Ovary (tissue), 9 donors: ENCODE data around the gene TADA2B. TPM values are rescaled to one million over a fixed set of nuclear protein-coding genes. Genes with fewer than 3 reads are reported as not detected.
"Not testable (repeated sequence)": the region's sequence is repeated elsewhere in the genome, so short reads cannot be mapped to it uniquely, and the experiment has no call there.

ENCODE experiments used
- DNase-seq, 5 donors: peaks; one replicate each; pipeline ENCODE4 v3.0.0-alpha.2; 2019 to 2020
- H3K27ac ChIP-seq, 2 donors: fragments of 200-600 bp; one replicate each; pipeline versions ENCODE4 v1.5.1 to v1.8.0; 2019 to 2022
- H3K27me3 ChIP-seq: fragments of 200-600 bp; one replicate; pipeline ENCODE4 v1.8.0; 2022
- H3K36me3 ChIP-seq: fragments of 200-600 bp; sonication (generic); one replicate; pipeline ENCODE4 v1.5.1; 2019
- H3K4me1 ChIP-seq: one replicate; pipeline ENCODE4 v1.8.1; 2013; ENCODE audit warnings: mild to moderate bottlenecking, moderate library complexity; ENCODE audit not compliant: insufficient read depth
- H3K4me3 ChIP-seq: fragments of 200-600 bp; sonication (generic); one replicate; pipeline ENCODE4 v1.5.1; 2017
- H3K9me3 ChIP-seq, 2 donors: fragments of 200-600 bp in 1 of 2; sonication (generic) in 1 of 2; one replicate each; pipeline versions ENCODE4 v1.5.1 to v1.8.1; 2013 to 2019; ENCODE audit warnings: mild to moderate bottlenecking in 1 of 2, moderate library complexity in 1 of 2
- EP300 ChIP-seq: sonication (generic); formaldehyde crosslinking; IDR thresholded peaks from one replicate; pipeline ENCODE4 v1.6.1; 2017; ENCODE audit warnings: antibody characterized with exemption
- POLR2A ChIP-seq: fragments of 450-650 bp; IDR thresholded peaks from one replicate; pipeline ENCODE4 v1.6.1; 2017; ENCODE audit warnings: antibody characterized with exemption, mild to moderate bottlenecking, moderate library complexity
- WGBS, 3 donors: extraction: QIAGEN DNeasy Blood & Tissue Kit in 1 of 3; methylation state at CpG; one replicate each; pipeline versions ENCODE4 v1.1.5 to v1.1.7; 2013 to 2017; 5-methylcytosine and 5-hydroxymethylcytosine counted together
- intact Hi-C, 4 donors: fragments of 100-400 bp; cut with DNase I; formaldehyde crosslinking; loops; one replicate each; pipeline versions ENCODE4 v1.11.0 to v1.15.1; 2022 to 2023
- polyA plus RNA-seq, 2 donors: library from polyadenylated mRNA; stranded (reverse); fragments of 200-250 nt in 1 of 2; fragments of 350-450 nt in 1 of 2; fragmentation: Illumina TruSeq in 1 of 2; extraction: RNeasy Lipid Tissue Mini Kit (QIAGEN cat#74804) in 1 of 2; gene quantifications; one replicate each; pipeline ENCODE4 v1.2.3, GENCODE V29; 2013 to 2014
- total RNA-seq, 7 donors: library from RNA; depleted of rRNA in 2 of 7; stranded (reverse); fragments of >200 nt in 2 of 7; fragmentation: NEBNext Ultra II Directional in 3 of 7; extraction: Animal tissue kit (Norgen Biotek cat#: 25700) in 3 of 7; gene quantifications; one replicate each; pipeline versions ENCODE4 v1.1.0 to v1.2.4, GENCODE V29; 2016 to 2023
- TF ChIP-seq, protein P1 (sequence below), 3 donors: fragments of 450-650 bp in 2 of 3; fragments of 200-600 bp in 1 of 3; IDR thresholded peaks; one replicate each; pipeline versions ENCODE4 v1.5.1 to v1.8.0; 2016 to 2022; ENCODE audit warnings: antibody characterized with exemption in 3 of 3, mild to moderate bottlenecking in 1 of 3
- donor health status: DM: no; HTN: no; CAD: no; lungs with moderate emphysema.
- donor health status: DM: no; HTN: no; CAD: no.
- donor health status: Bipolar disorder and iron deficiency.
- donor health status: DM: yes; HTN: yes; CAD: no.
- donor health status: DM: no; HTN: no; CAD: no.
- donor health status: DM: yes; HTN: yes; CAD: no.

The TADA2B gene
- total and polyA plus RNA-seq, 9 donors: 11.9 to 31.6 (median 26.8) TPM

DNA sequence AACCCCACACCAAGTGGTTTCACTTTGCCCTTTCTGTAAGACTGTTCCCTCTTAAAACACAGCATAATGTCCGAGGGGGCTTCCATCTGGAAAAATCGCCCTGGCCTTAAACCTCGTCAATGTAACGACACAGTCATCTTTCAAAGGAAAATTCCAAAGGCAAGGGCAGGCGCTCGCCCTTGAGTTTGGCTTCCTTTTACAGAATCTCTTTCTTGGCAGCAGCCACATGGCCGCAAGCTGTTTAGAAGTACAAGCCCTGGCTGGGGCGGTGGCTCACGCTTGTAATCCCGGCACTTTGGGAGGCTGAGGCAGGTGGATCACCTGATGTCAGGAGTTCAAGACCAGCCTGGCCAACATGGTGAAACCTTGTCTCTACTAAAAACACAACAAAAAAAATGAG is 51.7 kb downstream of the TADA2B start:
- peak; percentile 50 to 70 (median 59) for DNase-seq
- intact Hi-C loops: no loop called here
- peak overlapping the region in 1 of 2 donors; percentile 27 for H3K27ac ChIP-seq
- H3K27me3 ChIP-seq: no peaks in the 10 kb centered on the region
- H3K4me1 ChIP-seq: peaks cover 14% of the 10 kb centered on the region
- TF ChIP-seq EP300 (no peak), POLR2A (no peak)
- TF ChIP-seq, protein P1, sequence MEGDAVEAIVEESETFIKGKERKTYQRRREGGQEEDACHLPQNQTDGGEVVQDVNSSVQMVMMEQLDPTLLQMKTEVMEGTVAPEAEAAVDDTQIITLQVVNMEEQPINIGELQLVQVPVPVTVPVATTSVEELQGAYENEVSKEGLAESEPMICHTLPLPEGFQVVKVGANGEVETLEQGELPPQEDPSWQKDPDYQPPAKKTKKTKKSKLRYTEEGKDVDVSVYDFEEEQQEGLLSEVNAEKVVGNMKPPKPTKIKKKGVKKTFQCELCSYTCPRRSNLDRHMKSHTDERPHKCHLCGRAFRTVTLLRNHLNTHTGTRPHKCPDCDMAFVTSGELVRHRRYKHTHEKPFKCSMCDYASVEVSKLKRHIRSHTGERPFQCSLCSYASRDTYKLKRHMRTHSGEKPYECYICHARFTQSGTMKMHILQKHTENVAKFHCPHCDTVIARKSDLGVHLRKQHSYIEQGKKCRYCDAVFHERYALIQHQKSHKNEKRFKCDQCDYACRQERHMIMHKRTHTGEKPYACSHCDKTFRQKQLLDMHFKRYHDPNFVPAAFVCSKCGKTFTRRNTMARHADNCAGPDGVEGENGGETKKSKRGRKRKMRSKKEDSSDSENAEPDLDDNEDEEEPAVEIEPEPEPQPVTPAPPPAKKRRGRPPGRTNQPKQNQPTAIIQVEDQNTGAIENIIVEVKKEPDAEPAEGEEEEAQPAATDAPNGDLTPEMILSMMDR (IDR thresholded peaks at IDR 0.05): no peak
- no peak overlapping the region for H3K4me3 ChIP-seq
- H3K9me3 ChIP-seq: no peaks in the 10 kb centered on the region
- H3K36me3 ChIP-seq: no peaks in the 10 kb centered on the region
- WGBS, 3 donors: 14 to 63% (median 19%) methylated on average over 10 of the region's 10 CpGs

DNA sequence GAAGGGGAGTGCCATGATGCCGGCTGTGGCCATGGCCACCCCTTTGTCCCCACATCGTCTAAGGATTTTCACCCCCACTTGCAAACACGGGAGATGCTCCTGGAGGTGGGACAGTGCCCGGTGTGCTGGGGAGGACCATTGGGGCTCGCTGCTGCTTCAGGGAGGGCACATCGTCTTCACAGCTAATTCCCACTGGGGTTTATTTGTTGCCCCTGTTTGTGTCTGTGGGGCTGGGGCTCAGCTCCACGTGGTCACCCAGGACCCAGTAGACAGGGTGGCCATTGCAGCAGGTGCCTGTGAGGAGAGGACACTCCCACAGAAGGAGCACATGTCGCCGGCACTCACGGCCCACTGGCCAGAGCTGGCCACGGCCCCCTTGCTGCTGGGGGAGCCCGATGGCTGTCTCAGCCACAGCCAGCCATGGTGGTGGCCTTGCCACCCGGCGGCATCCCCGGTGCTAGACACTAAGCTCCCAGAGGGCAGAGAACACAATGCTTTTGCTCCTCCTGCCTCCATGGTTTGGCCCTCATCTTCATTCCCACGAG is 52.5 kb downstream of the TADA2B start:
- intact Hi-C loops: no loop called here
- WGBS, 3 donors: 81 to 91% (median 87%) methylated on average over 9 to 16 of the region's 16 CpGs
- Histone ChIP-seq H3K4me1 (peaks cover 12% of the 10 kb centered on the region), H3K4me3 (no peak overlapping the region), H3K27ac (peak overlapping the region in 1 of 2 donors; percentile 27), H3K9me3 (no peaks in the 10 kb centered on the region), H3K36me3 (no peaks in the 10 kb centered on the region), H3K27me3 (no peaks in the 10 kb centered on the region)
- peak in 1 of 5 donors; percentile 31 for DNase-seq
- no peak for TF ChIP-seq EP300
- TF ChIP-seq, protein P1 (IDR thresholded peaks at IDR 0.05): no peak
- no peak for TF ChIP-seq POLR2A

DNA sequence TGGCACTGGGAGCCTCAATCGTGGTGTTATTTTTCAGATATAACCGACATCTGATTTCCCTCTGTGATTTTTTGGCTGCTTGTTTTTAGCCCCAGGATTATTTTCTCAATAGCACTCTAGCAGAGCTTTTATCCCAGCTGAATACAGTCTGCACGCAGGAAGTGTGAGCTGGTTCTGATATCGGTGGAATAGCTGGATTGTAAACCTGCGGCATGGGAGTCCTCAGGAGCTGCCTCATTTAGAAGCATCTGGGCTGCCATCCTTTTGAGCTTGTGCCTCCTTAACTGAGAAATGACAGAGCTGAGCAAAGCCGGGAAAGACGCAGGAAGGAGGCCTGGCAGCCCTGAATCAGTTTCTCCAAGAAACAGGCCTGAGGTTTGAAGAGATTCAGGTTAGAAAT is 53.1 kb downstream of the TADA2B start:
- Histone ChIP-seq H3K4me3 (no peak overlapping the region), H3K27ac (no peak overlapping the region), H3K4me1 (peaks cover 8% of the 10 kb centered on the region), H3K36me3 (no peaks in the 10 kb centered on the region), H3K9me3 (no peaks in the 10 kb centered on the region), H3K27me3 (no peaks in the 10 kb centered on the region)
- 79 to 88% (median 84%) methylated on average over 7 of the region's 7 CpGs for WGBS, 3 donors
- TF ChIP-seq, protein P1 (IDR thresholded peaks at IDR 0.05): no peak
- no peak for TF ChIP-seq POLR2A
- TF ChIP-seq EP300: no peak
- peak in 1 of 5 donors; percentile 5 for DNase-seq
- intact Hi-C loops: no loop called here

GRCh38 chr4:7101692-7102515 is 58.7 kb downstream of the TADA2B start:
- Histone ChIP-seq H3K9me3 (no peaks in the 10 kb centered on the region), H3K36me3 (no peaks in the 10 kb centered on the region), H3K4me3 (peak overlapping the region; percentile 47), H3K27ac (peak overlapping the region in 1 of 2 donors; percentile 79), H3K27me3 (no peaks in the 10 kb centered on the region), H3K4me1 (peaks cover 4% of the 10 kb centered on the region)
- no peak for TF ChIP-seq POLR2A
- TF ChIP-seq, protein P1 (IDR thresholded peaks at IDR 0.05): peak; percentile 48 to 68 (median 68)
- peak; percentile 73 to 82 (median 79) for DNase-seq
- intact Hi-C loops: no loop called here
- 24 to 30% (median 27%) methylated on average over 21 to 24 of the region's 24 CpGs for WGBS, 3 donors

DNA sequence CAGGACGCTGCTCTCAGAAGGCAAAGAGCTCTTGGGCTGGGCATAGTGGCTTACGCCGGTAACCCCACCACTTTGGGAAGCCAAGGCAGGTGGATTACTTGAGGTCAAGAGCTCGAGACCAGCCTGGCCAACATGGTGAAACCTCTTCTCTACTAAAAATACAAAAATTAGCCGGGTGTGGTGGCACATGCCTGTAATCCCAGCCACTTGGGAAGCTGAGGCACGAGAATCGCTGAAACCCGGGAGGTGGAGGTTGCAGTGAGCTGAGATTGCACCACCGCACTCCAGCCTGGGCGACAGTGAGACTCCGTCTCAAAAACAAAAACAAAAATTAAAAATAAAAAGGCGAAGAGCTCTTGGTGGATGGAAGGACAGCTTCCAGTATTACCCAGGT is 59.3 kb downstream of the TADA2B start:
- H3K27me3 ChIP-seq, H3K4me1 ChIP-seq, H3K36me3 ChIP-seq, intact Hi-C loops, H3K9me3 ChIP-seq: not testable (repeated sequence)
- H3K27ac ChIP-seq: peak overlapping the region in 1 of 2 donors; percentile 79
- H3K4me3 ChIP-seq: peak overlapping the region; percentile 47
- DNase-seq: peak in 1 of 5 donors; percentile 36
- WGBS, 3 donors: 57 to 77% (median 70%) methylated on average over 12 of the region's 12 CpGs
